ENCODE data around the gene POC1B.

The POC1B gene

GRCh38 chr12:89379839-89380467, 145.9 kb downstream of the POC1B start:
- DNase-seq, result no peak

GRCh38 chr12:89379148-89379838, 146.6 kb downstream of the POC1B start:
- DNase-seq, result no peak

DNA sequence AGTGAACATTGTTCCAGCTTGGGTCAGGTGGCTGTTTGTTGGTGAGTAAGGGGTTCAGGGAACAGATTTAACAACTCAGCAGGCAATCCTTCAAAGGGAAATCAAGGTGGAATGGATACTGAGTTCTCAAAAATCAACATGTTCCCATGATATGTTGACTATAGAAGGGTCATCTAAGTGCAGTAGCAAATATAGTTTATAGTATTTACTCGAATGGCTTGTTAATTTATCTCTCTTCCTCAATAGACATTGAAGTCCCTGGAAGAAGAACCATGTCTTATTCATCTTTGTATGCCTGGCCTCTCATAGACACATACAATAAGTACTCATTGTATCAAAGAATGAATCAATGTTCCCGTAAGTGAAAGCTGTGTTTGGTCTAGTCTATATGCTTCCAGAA, 149.0 kb downstream of the POC1B start:
- DNase-seq, result no peak

- DNase-seq, result no peak
These were observed 149.7 kb downstream of the POC1B start for GRCh38 chr12:89376202-89376529.

DNA sequence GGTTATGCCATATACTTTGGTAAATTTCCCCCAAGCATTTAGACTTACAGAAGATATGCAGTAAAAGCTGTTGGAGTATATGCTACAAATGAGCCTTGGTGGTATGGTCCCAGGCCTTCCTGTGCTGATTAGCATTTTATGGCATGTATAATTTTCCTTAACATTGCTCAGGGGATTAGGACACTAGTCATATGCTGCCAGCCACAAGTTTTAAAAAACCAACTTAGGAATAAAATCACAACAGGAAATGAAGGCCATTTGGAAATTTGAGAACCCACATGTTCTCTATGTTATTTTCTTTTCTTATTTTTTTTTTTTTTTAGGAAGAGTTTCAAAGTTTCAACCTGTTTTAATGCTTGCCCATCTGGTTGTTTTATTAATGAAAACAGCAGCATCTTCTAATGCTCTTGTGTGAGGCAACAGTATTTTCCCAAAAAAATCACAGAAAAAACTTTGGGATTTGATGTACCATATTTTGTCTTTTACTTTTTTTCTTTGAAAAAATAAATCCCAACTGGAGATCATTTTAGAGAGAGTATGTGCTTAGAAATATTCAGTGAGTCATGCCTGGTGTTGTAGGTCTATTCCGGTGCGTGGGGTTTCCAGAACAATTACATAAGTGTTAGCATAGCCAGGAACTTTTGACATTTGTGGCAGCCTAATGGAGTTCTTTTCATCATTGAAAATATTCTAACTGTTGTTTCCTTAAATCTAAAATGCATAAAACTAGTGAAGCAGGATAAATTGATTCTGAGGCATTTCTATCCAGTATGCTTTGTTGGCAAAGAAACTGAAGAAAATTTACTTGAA, 151.9 kb downstream of the POC1B start:
- no peak for DNase-seq

DNA sequence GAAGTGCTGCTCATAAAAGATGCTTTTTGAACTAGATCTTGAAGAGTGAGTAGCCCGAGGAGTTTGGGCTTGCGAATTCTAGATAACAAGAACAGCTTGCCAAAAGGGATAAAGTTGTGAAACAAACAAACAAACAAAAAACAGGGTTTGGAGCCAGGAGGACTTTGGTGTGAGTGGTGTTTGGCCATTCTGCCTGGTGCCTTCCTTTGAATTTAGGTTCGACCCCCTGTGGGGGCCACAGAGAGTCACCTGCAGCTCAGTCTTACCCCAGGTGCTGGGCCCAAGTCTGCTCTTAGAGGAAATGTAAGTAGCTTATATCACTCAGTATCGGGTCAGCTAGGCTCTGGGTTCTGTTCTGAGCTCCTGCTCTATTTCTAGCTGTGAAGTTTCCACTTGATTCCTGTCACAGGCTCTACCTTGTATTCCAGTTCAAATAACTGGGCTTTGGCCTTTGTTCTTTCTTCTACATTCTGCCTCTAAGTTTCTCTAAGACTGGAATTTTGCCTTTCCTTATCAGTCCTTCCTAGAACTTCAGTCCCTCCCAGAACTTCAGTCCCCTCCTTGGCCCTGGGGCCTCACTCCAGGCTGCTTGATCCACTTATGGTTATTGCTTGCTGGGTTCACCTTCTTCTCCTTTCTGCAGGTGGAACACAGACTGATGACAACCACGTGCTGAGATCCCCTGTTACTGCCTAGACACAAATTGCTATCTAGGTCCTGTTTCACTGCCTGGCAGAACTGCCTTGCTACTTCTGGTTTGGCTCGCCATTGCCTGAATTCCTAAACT, 153.1 kb downstream of the POC1B start:
- no peak for DNase-seq

- DNase-seq, result no peak
These were observed 155.0 kb downstream of the POC1B start for GRCh38 chr12:89370850-89371249.

- no peak for DNase-seq
These were observed 155.4 kb downstream of the POC1B start for GRCh38 chr12:89370421-89370831.
